ENCODE data around the gene DPP10.

GRCh38 chr2:114688241-114688640 is 245.8 kb downstream of the DPP10 start:
- TF ChIP-seq CTCF (IDR thresholded peaks at IDR 0.05) (no peak), POLR2A (IDR thresholded peaks at IDR 0.05) (no peak)

Measured in esophagus squamous epithelium (tissue), 4 donors.